Adrenal gland (tissue), 12 donors: ENCODE results near the gene GPR37L1. TPM values are rescaled to one million over a fixed set of nuclear protein-coding genes. Genes with fewer than 3 reads are reported as not detected.
"Not testable (repeated sequence)": the region's sequence is repeated elsewhere in the genome, so short reads cannot be mapped to it uniquely, and the experiment has no call there.

Experiments
- DNase-seq, 7 donors: peaks; one replicate each; pipeline ENCODE4 v3.0.0-alpha.2; 2019 to 2020
- H3K27ac ChIP-seq, 5 donors: fragments of 200-600 bp; sonication (generic) in 4 of 5; 1 replicate in 3 of 5; 2 replicates in 2 of 5; pipeline versions ENCODE4 v1.5.1 to v1.8.0; 2016 to 2020; ENCODE audit warnings: mild to moderate bottlenecking in 1 of 5
- H3K27me3 ChIP-seq: fragments of 200-600 bp; 2 replicates; pipeline ENCODE4 v1.8.0; 2021
- H3K36me3 ChIP-seq, 2 donors: fragments of 200-600 bp; replicated peaks in 1 of 2; 1 replicate in 1 of 2; 2 replicates in 1 of 2; pipeline versions ENCODE4 v1.5.1 to v1.8.0; 2018 to 2022
- H3K4me1 ChIP-seq, 2 donors: fragments of 200-600 bp; replicated peaks in 1 of 2; 1 replicate in 1 of 2; 2 replicates in 1 of 2; pipeline versions ENCODE4 v1.5.1 to v1.8.0; 2018 to 2021
- H3K4me3 ChIP-seq, 4 donors: fragments of 200-600 bp; sonication (generic) in 3 of 4; one replicate each; pipeline ENCODE4 v1.5.1; 2016 to 2018
- H3K9me3 ChIP-seq, 3 donors: fragments of 200-600 bp; sonication (generic) in 1 of 3; replicated peaks in 1 of 3; 1 replicate in 2 of 3; 2 replicates in 1 of 3; pipeline versions ENCODE4 v1.5.1 to v1.8.0; 2016 to 2021
- CTCF ChIP-seq, 6 experiments: fragments of 450-650 bp in 4 of 6; fragments of 200-600 bp in 2 of 6; sonication (generic) in 1 of 6; IDR thresholded peaks; 1 replicate in 5 of 6; 2 replicates in 1 of 6; pipeline versions ENCODE4 v1.5.1 to v1.8.0; 2016 to 2021; ENCODE audit warnings: antibody characterized with exemption in 6 of 6, mild to moderate bottlenecking in 2 of 6, moderate library complexity in 1 of 6
- POLR2A ChIP-seq, 2 donors: fragments of 450-650 bp; IDR thresholded peaks; one replicate each; pipeline ENCODE4 v1.6.1; 2017; ENCODE audit warnings: antibody characterized with exemption in 2 of 2, mild to moderate bottlenecking in 2 of 2, moderate library complexity in 1 of 2
- WGBS, 4 donors: extraction: QIAGEN DNeasy Blood & Tissue Kit in 2 of 4; methylation state at CpG; one replicate each; pipeline versions ENCODE4 v1.1.5 to v1.1.7; 2013 to 2017; 5-methylcytosine and 5-hydroxymethylcytosine counted together
- intact Hi-C, 2 donors: fragments of 100-400 bp; cut with DNase I; formaldehyde crosslinking; loops; one replicate each; pipeline versions ENCODE4 v1.14.1 to v1.15.0; 2022 to 2023
- polyA plus RNA-seq, 3 donors: library from polyadenylated mRNA; stranded (reverse); fragments of 200-250 nt in 2 of 3; fragments of 350-450 nt in 1 of 3; fragmentation: Illumina TruSeq in 1 of 3; extraction: RNeasy Lipid Tissue Mini Kit (QIAGEN cat#74804) in 1 of 3; gene quantifications; one replicate each; pipeline ENCODE4 v1.2.3, GENCODE V29; 2013 to 2014
- total RNA-seq, 9 donors: library from RNA; depleted of rRNA in 4 of 9; stranded (reverse); fragments of >200 nt in 4 of 9; fragments of 120-200 nt in 1 of 9; fragmentation: NEBNext Ultra II Directional in 1 of 9; extraction: Animal tissue kit (Norgen Biotek cat#: 25700) in 1 of 9; gene quantifications; one replicate each; pipeline versions ENCODE4 v1.1.0 to v1.2.4, GENCODE V29; 2013 to 2023
- donor health status: healthy with polysubstance abuse.
- donor health status: Bipolar disorder and iron deficiency.
- donor health status: DM: yes; HTN: yes; CAD: no.
- donor health status: DM: no; HTN: no; CAD: no.
- donor health status: DM: no; HTN: no; CAD: no.
- donor health status: DM: yes; HTN: yes; CAD: no.

GPR37L1 gene
- total and polyA plus RNA-seq, 12 donors, result under 0.01 to 0.49 (median 0.24) TPM; not detected in 1

GRCh38 chr1:202145068-202145743, 22.5 kb downstream of the GPR37L1 start:
- WGBS, 4 donors, result 6 to 8% (median 7%) methylated on average over 11 to 13 of the region's 13 CpGs
- intact Hi-C loops, result no loop called here
- H3K27me3 ChIP-seq, result no peaks in the 10 kb centered on the region
- DNase-seq, result no peak
- peaks cover 8 to 33% of the 10 kb centered on the region in 2 donors for H3K4me1 ChIP-seq
- H3K9me3 ChIP-seq, result no peaks in the 10 kb centered on the region
- H3K4me3 ChIP-seq, result peak overlapping the region in 2 of 4 donors; percentile 81 to 96
- H3K27ac ChIP-seq, result peak overlapping the region in 4 of 5 donors; percentile 80 to 98 (median 90)
- TF ChIP-seq POLR2A (IDR thresholded peaks at IDR 0.05), result no peak
- no peak for TF ChIP-seq CTCF (IDR thresholded peaks at IDR 0.05)
- no peaks in the 10 kb centered on the region for H3K36me3 ChIP-seq

GRCh38 chr1:202145744-202146140, 23.0 kb downstream of the GPR37L1 start:
- H3K36me3 ChIP-seq, intact Hi-C loops, H3K27me3 ChIP-seq, DNase-seq, H3K4me3 ChIP-seq, H3K27ac ChIP-seq, H3K9me3 ChIP-seq: not testable (repeated sequence)
- 93 to 95% (median 94%) methylated on average over 8 of the region's 8 CpGs for WGBS, 4 donors
- H3K4me1 ChIP-seq, result peaks cover 6 to 29% of the 10 kb centered on the region in 2 donors

- H3K4me3 ChIP-seq, result no peak overlapping the region
- H3K36me3 ChIP-seq, result no peaks in the 10 kb centered on the region
- no peak overlapping the region for H3K27ac ChIP-seq
- WGBS, 4 donors, result 87 to 95% (median 92%) methylated on average over 5 of the region's 5 CpGs
- H3K9me3 ChIP-seq, result no peaks in the 10 kb centered on the region
- intact Hi-C loops, result no loop called here
- TF ChIP-seq CTCF (IDR thresholded peaks at IDR 0.05), result no peak
- TF ChIP-seq POLR2A (IDR thresholded peaks at IDR 0.05), result no peak
- DNase-seq, result no peak
- H3K27me3 ChIP-seq, result no peaks in the 10 kb centered on the region
- H3K4me1 ChIP-seq, result peaks cover under 1 to 23% of the 10 kb centered on the region in 2 donors
Observed at GRCh38 chr1:202146279-202146678, 23.6 kb downstream of the GPR37L1 start.

GRCh38 chr1:202146993-202147392, 24.3 kb downstream of the GPR37L1 start:
- no peaks in the 10 kb centered on the region for H3K27me3 ChIP-seq

More at GRCh38 chr1:202146993-202147392, 24.3 kb downstream of the GPR37L1 start:
- Histone ChIP-seq H3K9me3 (no peaks in the 10 kb centered on the region), H3K4me3 (no peak overlapping the region), H3K4me1 (peaks cover 0 to 17% of the 10 kb centered on the region in 2 donors), H3K36me3 (peaks cover 0 to 3% of the 10 kb centered on the region in 2 donors), H3K27ac (no peak overlapping the region)
- DNase-seq, result no peak
- WGBS, 4 donors, result 68 to 89% (median 79%) methylated on average over 1 to 3 of the region's 3 CpGs
- TF ChIP-seq CTCF (IDR thresholded peaks at IDR 0.05), result no peak
- TF ChIP-seq POLR2A (IDR thresholded peaks at IDR 0.05), result no peak
- intact Hi-C loops, result no loop called here
